ENCODE measurements around the gene FAM163B. TPM values are rescaled to one million over a fixed set of nuclear protein-coding genes. Genes with fewer than 3 reads are reported as not detected.

The FAM163B gene
- not detected for total RNA-seq

DNA sequence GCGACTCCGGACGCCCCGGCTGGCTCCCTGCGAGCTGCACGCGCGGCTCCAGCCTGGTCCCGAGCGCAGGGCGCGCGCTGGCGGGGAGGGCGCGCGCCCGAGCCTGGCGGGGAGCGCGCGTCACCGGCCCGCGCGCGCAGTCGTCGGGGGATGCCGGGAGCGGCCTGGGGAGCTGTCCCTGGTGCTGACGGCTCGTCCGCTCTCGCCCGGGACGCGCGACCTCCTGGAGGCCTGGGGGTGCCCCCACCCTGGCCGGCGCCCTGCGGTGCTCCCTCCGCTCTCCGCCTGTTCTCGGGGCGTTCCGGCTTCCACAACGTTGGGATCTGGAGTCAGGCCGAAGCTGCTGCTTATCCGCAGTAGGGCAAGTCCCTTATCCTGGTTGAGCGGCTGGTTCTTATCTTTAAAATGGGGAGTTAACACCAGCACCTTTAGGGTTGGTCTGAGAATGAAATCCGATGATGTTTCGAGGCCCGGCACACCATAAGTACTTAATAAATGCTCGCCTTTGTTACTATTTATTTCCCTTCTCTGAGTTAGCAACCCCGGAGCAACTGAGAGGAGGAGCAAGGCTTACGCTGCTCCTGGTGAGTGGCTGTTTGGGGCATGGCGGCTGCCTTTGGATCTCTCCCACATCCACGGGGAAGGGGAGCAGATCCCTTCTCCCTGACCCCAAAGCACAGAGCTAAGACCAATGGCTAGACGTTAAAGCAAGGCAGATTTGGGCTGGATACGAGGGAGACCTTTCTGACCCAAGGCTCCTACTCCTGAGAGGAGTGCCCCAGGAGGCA is at the start of gene FAM163B:
Gene FAM163B (minus strand): TSS at position 79 of the 788 bp plus-strand sequence. CDS start 29,166 bp downstream, outside the sequence.
- POLR2A ChIA-PET = no interaction called here

DNA sequence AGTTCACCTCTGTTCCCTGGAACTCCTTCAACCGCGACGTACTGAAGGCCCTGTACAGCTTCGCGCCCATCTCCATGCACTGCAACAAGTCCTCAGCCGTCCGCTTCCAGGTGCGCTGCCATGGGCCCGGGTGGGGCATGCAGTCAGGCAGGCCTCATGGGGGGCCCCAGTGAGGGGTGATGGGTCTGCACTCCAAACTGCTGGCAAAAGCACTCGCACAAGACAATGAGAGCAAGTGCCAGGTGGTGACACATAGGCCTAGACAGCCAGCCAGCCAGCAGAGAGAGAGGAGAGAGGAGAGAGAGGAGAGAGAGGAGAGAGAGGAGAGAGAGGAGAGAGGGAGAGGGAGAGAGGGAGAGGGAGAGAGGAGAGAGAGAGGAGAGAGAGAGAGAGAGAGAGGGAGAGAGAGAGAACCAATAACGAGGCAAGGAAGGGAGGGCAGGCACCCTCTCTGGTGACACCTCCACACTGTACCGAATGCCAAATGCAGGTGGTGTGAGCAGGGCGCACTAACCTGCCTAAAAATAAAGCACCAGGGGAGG is 48.0 kb upstream of the FAM163B start:
- CTCF ChIA-PET = interaction anchor here (0.6 kb wide), 1 partner anchor 1824 kb away, joined by 3 read pairs; no protein-coding TSS in a partner anchor
- POLR2A ChIA-PET = no interaction called here

More for the DNA sequence above, at the start of gene FAM163B:
- CTCF ChIA-PET = interaction anchor here (1.1 kb wide), 1 partner anchor 134 kb away, joined by 3 read pairs; no protein-coding TSS in a partner anchor

DNA sequence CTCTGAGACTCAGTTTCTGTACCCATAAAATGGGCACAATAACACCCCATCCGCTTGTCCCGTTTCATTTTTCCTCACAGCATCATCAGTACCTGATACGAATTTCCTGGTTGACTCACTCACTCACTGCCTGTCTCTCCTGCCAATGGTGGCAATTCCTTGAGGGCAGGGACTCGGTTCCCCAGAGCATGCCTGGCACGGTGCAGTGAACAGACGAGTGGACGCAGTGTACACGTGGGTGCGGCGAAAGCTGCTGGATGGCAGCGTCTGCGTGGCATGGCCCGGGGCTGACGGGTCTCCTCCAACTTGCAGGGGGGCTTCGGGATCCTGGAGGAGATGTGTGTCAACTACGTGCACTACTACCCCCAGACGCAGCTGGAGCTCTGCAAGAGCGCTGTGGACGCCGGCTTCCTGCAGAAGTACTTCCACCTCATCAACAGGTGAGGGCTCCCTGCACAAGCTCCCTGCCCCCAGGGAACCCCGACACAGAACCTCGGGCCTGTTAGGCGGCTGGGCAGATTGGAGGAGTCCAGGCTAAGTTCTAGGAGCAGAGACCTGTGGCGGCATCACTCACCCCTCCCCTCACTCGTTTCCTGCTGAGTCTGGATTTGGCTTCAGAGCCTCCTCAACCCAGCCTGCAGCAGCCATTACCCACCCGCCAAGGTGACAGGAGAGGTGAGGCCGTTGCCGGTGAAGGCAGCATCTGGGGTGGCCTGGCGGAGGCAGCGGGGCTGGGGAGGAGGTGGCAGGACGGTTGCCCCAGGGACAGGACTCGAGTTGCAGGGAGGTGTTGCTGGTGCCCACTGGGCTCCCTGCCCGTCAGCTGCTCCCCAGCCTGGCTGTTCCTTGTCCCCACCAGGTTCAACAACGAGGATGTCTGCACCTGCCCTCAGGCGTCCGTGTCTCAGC is 47.3 kb upstream of the FAM163B start:
- CTCF ChIA-PET = interaction anchor here (0.6 kb wide), 1 partner anchor 1825 kb away, joined by 3 read pairs; no protein-coding TSS in a partner anchor
- POLR2A ChIA-PET = no interaction called here

DNA sequence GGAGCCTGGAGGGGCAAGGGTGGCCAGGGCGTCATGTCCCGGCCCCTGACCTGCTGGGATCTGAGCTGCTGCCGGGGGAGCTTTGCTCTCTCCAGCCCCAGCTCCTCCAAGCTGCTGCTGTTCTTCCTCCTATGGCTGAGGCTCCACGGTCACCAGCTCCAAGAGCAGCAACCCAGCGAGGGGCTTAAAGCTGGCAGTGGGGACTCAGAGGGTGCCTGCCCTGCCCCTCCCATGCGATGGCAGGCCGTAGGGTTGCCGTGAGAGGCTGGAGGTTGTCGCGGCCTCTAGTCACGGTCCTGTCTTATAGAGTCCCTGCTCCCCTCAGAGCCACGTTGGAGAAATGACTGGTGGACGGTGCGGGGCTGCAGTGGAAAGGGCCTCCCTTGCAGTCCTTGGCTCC is 46.5 kb upstream of the FAM163B start:
- CTCF ChIA-PET = no interaction called here

DNA sequence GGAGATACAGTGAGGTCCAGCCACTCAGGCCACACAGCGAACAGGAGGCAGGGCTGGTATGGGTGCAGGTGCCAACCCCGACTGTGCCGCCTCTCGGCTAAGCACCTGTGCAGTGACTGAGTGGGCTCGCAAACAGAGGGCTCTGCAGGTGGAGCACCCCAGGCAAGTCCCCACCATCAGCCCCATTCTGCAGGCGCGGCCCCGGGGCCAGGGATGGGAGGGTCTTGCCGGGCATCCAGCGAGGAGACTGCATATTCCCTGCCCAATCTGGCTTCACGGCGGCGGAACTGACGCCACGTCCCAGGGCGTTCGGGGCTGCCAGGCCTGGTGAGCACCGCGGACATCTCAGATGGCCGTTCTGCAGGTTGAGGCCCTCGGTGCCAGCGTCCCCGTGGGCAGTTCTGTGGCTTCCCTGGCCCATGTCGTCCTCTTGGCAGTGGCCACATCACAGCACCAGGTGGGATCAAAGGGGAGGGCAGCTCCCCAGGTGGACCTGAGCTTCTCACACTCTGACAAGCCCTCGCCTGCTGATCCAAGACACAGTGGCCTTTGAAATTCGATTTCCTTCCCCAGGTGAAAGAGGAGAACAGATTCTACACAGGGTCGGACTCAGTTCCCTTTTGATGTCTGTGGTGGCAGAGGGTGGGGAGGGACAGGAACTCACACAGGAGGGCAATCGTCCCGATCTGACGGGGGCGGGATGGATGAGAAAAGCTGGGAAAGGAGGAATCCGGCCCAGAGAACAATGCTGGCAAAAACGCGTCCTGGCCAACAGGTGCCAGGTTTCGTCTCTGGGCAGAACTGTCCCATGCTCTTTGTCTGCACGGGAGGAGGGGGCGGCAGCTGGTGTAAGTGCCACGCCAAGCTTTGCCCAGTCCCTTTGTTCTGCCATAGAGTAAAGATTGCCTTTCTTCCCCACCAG is 45.8 kb upstream of the FAM163B start:
- ChIA-PET CTCF (interaction anchor here (1.0 kb wide), 1 partner anchor 38 kb away, joined by 3 read pairs; no protein-coding TSS in a partner anchor), POLR2A (no interaction called here)

More for the DNA sequence above, 46.5 kb upstream of the FAM163B start:
- POLR2A ChIA-PET = no interaction called here

DNA sequence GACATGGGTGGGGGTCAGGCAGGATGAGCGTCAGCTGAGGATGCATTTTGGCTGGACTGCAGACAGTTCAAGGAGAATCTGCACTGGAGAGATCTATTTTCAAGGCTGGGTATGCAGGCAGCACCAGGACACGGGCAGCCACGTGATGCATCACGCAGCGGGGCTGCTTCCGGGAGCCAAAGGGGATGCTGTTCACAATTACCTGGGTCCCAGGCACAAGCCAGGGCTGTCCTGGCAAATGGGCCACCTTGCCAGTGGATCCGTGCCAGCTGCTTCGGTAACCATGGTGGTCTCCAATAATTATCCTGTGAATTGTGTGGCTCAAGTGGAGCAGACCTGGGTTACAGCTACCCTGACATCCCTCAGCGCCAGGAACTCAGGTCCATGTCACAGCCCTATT is 44.4 kb upstream of the FAM163B start:
- CTCF ChIA-PET = interaction anchor here (1.0 kb wide), 1 partner anchor 39 kb away, joined by 3 read pairs; no protein-coding TSS in a partner anchor
- POLR2A ChIA-PET = no interaction called here

DNA sequence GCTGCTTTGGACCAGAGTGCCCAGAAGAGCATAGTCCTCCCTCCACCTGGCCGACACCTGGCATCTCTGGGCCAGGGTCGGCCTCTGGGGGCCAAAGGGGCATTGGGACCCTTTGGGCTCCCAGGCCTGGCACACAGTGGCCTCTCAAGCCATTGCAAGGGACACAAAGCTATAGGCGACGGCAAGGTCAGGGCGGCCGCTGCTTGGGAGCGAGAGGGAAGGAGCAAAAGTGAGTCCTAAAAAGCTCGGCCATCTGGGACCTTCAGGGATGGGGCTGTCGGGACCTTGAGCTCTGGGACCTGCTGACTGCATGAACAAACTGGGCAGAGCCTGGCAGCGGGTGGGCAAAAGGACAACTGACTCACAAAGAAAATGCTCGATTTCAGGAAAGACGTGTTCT is 40.8 kb upstream of the FAM163B start:
- POLR2A ChIA-PET = no interaction called here
- CTCF ChIA-PET = interaction anchor here (0.7 to 1.2 kb wide), 2 partner anchors 29 to 63 kb away, joined by 3 to 4 read pairs; no protein-coding TSS in a partner anchor

DNA sequence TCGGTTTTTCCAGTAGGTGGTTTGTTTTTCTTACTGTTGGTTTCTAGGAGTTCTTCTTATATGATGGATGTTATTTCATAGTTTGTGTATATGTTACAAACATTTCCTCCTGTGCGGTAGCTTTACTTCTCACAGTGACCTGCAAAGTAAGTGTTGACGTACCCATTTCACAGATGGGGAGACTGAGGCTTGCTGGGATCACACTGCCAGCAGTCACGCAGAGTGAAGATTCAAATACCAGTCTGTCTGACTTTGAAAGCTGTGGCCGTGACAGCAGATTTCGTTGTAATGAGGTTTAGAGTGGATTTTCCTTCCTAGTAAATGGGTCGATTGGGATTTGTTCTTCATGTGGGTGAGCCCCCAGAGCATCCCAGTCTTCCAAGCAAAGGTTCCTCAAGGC is 40.0 kb upstream of the FAM163B start:
- POLR2A ChIA-PET = no interaction called here
- CTCF ChIA-PET = no interaction called here

DNA sequence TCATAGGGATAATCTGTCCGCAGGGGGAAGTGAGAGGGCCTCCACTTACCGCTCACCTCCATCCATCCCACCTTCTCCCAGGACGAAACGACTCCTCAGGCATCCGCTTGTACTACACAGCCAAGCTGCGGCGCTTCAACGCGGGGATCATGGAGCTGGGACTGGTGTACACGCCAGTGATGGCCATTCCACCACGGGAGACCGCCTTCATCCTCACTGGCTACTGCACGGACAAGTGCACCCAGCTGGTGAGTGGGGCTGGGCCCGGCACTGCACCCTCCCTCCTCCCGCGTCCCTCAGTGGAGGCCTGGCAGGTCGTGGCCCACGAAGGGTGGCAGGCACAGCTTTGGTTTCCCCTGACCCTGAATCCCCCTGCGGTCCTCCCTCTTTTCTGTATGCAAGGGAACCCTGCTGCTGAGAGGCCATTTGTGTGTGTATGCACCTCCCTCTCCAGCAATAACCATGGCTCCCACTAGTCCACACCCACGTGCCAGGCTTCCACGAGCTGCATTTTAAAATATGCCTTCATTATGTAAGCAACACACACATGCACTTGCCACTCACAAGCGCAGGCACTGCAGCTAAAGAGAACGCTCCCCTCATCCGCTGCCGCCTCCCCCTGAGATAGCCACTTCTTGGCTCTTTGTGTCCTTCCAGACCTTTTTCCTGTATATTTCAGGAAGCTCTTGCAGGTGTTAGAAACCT is 38.7 kb upstream of the FAM163B start:
- CTCF ChIA-PET = no interaction called here
- POLR2A ChIA-PET = no interaction called here

DNA sequence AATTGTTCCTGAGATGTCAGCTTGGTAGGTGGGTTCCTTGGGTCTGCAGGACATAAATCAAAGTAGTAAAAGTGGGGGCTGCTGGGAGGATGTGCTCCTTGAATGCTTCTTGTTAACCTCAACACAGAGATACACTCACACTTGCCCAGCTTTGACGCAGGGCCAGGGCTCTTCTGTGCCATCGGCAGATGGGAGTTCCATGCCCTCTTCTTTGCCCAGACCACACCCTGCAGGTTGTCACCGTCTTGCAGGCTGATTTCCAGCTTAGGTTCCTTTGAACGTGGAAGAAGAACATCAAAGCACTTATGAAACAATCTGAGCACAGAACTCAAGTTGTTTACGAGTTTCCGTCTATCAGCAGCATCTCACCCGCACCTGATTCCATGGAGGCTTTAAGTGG is 38.0 kb upstream of the FAM163B start:
- CTCF ChIA-PET = no interaction called here
- POLR2A ChIA-PET = interaction anchor here (0.6 kb wide), 1 partner anchor 36 kb away, joined by 3 read pairs; no protein-coding TSS in a partner anchor

DNA sequence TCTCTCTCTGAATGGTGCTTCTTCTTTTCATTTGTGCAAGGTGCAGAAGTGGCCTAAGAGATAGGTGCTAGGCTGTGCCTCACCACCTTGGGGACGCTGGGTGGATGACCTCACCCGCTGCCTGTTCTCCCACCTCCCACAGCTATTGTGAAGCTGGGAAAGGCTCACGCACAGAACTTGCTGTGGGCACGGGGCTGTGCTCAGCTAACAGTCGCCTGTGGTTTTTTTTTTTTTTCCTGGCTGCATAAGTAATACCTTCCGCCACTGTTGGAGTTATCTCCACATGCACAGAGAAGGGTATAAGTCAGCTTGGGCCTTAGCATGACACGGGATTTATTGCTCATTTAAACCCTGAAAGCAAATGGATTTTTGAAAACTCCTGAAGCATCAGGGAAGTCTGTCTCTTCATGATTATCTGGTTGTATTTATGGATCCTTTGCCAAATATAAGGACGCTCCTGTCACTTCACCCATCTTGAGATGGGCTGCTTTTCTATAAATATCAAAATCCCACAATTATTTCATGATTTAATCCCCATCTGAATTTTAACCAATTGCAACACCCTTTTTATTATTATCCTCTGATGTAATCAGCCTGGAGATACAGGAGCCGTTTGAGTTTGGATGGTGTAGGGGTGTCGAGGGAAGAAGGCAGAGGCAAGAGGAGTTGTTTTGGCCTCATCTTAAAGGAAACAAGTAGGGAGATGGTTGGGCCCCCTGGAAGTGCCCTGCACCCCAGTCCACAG is 36.0 kb upstream of the FAM163B start:
- POLR2A ChIA-PET = no interaction called here
- CTCF ChIA-PET = no interaction called here

DNA sequence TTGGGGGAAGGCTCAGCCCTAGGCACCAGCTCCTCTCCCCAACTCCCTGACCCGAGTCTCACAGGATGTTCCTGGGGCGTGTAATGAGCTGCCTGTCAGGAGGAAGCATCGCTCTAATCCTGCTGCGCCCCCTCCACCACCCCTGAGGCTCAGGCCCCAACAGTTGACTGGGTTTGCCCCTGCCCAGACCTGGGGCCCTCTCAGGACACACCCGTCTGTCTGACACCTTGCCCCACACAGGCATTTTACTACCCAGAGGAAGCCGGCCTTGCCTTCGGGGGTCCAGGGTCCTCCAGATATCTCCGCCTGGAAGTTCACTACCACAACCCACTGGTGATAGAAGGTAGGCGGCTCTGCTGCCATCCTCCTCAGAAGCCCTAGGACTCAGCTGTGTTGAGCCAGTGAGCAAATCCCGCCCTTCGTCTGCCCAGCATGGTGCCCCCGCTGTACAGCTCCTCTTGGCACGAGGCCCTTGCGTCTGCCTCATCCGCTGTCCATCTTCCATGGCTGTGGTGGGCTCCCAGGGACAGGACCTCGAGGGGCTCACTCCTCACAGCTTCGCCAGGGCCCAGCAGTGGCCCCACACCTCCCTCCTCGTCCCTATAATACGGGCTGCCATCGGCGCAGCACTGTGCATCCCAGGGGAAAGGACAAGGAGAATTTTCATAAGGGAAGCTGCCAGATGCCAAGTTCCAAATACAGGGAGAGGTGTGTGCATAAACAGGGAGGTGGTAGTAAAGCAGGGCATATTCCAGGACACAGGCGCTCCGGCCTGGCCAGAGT is 35.0 kb upstream of the FAM163B start:
- CTCF ChIA-PET = no interaction called here
- POLR2A ChIA-PET = no interaction called here

DNA sequence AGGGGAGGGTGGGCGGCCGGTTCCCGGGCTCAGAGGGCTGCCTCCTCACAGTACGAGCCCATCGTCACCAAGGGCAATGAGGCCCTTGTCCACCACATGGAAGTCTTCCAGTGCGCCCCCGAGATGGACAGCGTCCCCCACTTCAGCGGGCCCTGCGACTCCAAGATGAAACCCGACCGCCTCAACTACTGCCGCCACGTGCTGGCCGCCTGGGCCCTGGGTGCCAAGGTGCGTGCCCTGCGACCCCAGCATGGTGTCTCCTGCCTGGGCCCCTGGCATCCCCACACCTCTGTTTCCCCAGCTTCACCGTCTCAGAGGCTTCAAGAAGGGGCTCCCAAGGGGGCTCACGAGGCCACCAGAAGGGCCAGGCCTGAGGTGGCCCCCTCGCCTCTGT is 34.2 kb upstream of the FAM163B start:
- ChIA-PET POLR2A (no interaction called here), CTCF (no interaction called here)

DNA sequence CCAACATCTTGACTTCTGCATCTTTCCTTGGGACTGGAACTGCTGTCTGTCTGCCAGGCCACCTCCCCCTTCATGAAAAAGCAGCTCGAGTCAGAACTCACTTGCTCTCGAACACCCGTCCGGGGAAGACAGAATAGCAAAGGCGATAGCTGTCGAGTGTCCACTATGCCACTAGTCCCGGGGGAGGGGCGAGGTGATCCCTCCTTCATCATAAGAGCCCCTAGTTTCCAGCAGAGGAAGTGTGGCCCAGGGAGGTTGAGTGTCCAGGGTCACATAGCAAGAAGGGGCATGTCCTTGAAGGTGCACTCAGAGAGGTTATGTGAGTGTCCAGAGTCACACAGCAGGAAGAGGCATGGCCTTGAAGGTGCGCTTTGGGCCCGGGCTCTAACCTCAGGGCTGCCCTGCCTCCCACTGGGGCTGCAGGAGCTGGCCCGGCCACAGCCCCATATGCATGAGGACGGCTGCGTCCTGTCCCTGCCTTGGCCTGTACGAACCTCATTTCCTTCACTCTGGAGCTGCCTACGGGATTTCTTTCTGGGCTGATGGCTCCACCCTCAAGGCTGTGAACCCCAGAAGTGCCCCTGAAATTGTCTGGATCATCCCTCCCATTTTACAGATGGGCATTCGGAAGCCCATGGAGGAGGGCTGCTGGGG is 33.6 kb upstream of the FAM163B start:
- ChIA-PET CTCF (no interaction called here), POLR2A (no interaction called here)

DNA sequence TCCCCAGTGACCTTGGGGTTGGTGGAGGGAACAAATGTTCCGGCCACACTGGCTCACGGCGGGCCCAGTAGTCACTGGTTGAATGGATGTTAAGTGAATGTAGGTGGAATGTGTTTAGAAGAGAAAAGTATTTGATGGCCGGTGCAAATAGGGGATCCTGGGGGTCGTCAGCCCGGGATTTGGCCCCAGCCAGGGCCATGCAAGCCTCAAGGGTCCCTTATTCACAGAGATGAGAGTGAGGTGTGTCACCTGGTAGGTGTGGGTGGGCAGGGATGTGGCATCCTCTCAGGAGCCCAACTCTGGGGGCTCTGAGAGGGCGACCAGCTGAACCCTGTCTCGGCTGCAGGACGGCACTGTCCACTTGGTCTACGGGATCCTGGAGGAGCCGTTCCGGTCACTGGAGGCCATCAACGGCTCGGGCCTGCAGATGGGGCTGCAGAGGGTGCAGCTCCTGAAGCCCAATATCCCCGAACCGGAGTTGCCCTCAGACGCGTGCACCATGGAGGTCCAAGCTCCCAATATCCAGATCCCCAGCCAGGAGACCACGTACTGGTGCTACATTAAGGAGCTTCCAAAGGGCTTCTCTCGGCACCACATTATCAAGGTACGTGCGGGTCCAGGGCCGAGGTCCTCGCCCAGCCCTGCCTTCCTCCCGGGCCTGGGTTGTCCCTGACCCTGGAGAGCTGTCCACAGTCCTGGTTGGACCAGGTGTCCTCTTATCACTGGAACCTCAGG is 32.8 kb upstream of the FAM163B start:
- ChIA-PET CTCF (no interaction called here), POLR2A (no interaction called here)

DNA sequence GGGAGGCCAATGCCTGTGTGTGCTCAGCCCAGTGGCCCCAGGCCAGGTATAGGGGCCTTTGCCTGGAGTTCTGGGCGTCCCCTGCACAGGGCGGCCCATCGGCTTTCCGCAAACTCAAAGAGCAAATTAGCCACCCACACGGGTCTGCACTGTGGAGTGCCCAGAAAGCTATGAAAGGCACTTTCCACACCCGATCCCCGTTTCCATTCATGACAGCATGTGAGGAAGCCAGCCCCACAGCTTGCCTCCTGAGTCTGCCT is 32.1 kb upstream of the FAM163B start:
- ChIA-PET POLR2A (no interaction called here), CTCF (no interaction called here)

All from activated CD8-positive, alpha-beta memory T cell treated with anti-CD3 and anti-CD28 coated beads for 36 hours (primary cell).